Measurements from ENCODE around the gene ZBTB7C. TPM values are rescaled to one million over a fixed set of nuclear protein-coding genes. Genes with fewer than 3 reads are reported as not detected.

ZBTB7C gene
- total and polyA plus RNA-seq, 2 of the 4 experiments (the other 2 are of a cell fraction), result not detected

DNA sequence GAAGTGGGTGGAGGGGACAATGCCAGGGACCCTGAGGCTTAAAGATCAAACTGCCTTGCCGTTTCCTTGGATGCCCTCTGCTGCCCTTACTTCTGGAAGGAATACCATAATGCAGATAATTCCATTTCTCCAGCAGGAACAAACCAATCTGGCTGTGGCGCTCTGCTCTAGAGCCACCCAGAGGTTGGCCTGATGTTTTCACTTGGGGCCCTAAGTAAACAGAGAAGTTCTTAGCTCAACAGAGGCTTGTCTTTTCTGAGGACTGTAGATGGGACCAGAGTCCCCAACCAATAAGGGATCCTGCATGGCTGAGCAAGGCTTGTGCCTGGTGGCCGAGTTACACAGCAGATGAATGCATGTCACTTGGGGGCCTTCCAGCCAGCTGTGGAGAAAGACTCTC is 230.2 kb downstream of the ZBTB7C start:
- CTCF ChIA-PET, result no interaction called here
- dilution Hi-C loops (cut with HindIII; ENCODE audit: low sequenced_read_pairs, unreplicated experiment), result no loop called here
- no peak overlapping the region for H2BK120ac ChIP-seq (ENCODE audit: low read depth, low read length)

More for the DNA sequence above, 230.2 kb downstream of the ZBTB7C start:
- intact Hi-C loops (cut with micrococcal nuclease) (no loop called here), in situ Hi-C loops (cut with MboI; ENCODE audit: low sequenced_read_pairs) (no loop called here)
- Histone ChIP-seq H3K14ac (replicated peaks; ENCODE audit: low read depth, low read length) (no peak overlapping the region), H3K18ac (ENCODE audit: low read depth, low read length) (no peak overlapping the region), H2AK5ac (ENCODE audit: low read depth, low read length) (no peak overlapping the region), H3K4me2 (ENCODE audit: low read depth, low read length) (no peak overlapping the region), H3K79me1 (ENCODE audit: low read depth in 1 of 2, low read length in 2 of 2) (no peaks in the 10 kb centered on the region), H3K4ac (ENCODE audit: low read depth, low read length) (no peak overlapping the region), H3K9me3 (ENCODE audit: control insufficient read depth, insufficient read depth, low read length) (no peaks in the 10 kb centered on the region), H3K9ac (ENCODE audit: low read depth, low read length) (no peak overlapping the region), H4K91ac (ENCODE audit: insufficient read depth, low read depth, low read length) (no peak overlapping the region), H4K8ac (ENCODE audit: low read depth in 2 of 2, low read length in 2 of 2) (no peak overlapping the region), H2AFZ (replicated peaks; ENCODE audit: low read length, poor library complexity) (no peak overlapping the region), H2BK5ac (ENCODE audit: low read depth, low read length, poor library complexity, severe bottlenecking) (no peak overlapping the region), H3K27me3 (ENCODE audit: control insufficient read depth, insufficient read depth, low read length) (peaks cover 5% of the 10 kb centered on the region; the same call in 1 of the 2 replicates), H3K4me3 (ENCODE audit: insufficient read depth, low read depth, low read length) (no peak overlapping the region), H3K27ac (ENCODE audit: insufficient read depth, low read length) (no peak overlapping the region), H3K23ac (ENCODE audit: low read depth, low read length) (no peak overlapping the region), H3K9me1 (ENCODE audit: insufficient read depth, low read length) (no peaks in the 10 kb centered on the region), H4K20me1 (ENCODE audit: insufficient read depth, low read length) (no peaks in the 10 kb centered on the region), H3K36me3 (ENCODE audit: control insufficient read depth, insufficient read depth, low read length) (no peaks in the 10 kb centered on the region), H4K5ac (ENCODE audit: low read depth, low read length) (no peak overlapping the region), H2AK9ac (replicated peaks; ENCODE audit: low read depth, low read length, poor library complexity) (no peak overlapping the region), H3K56ac (ENCODE audit: extremely low read depth, insufficient read depth, low read length) (no peak overlapping the region), H3K4me1 (ENCODE audit: control insufficient read depth, insufficient read depth, low read length) (no peaks in the 10 kb centered on the region), H2BK15ac (ENCODE audit: low read depth, low read length) (no peak overlapping the region), H2BK20ac (ENCODE audit: low read depth, low read length) (no peak overlapping the region)
- DNase-seq (no peak), ATAC-seq (ENCODE audit: low read depth) (no peak)
- no CpG with 5 or more reads among the region's 3 CpGs for WGBS, 2 experiments (ENCODE audit: extremely low coverage in 2 of 2, insufficient read length in 1 of 2)
- BruUV-seq (replicated peaks), result no TSS peak
- POLR2A ChIA-PET (ENCODE audit: unreplicated experiment), result no interaction called here
- TF ChIP-seq MAZ (IDR thresholded peaks at IDR 0.05; ENCODE audit: borderline replicate concordance, low read depth, low read length), result no peak
- TF ChIP-seq CEBPB (IDR thresholded peaks at IDR 0.05; ENCODE audit: low read depth, low read length), result no peak
- TF ChIP-seq MAFK (IDR thresholded peaks at IDR 0.05; ENCODE audit: low read depth, low read length), result no peak
- no peak for TF ChIP-seq BHLHE40 (IDR thresholded peaks at IDR 0.05; ENCODE audit: low read depth, low read length)
- TF ChIP-seq, protein P1, sequence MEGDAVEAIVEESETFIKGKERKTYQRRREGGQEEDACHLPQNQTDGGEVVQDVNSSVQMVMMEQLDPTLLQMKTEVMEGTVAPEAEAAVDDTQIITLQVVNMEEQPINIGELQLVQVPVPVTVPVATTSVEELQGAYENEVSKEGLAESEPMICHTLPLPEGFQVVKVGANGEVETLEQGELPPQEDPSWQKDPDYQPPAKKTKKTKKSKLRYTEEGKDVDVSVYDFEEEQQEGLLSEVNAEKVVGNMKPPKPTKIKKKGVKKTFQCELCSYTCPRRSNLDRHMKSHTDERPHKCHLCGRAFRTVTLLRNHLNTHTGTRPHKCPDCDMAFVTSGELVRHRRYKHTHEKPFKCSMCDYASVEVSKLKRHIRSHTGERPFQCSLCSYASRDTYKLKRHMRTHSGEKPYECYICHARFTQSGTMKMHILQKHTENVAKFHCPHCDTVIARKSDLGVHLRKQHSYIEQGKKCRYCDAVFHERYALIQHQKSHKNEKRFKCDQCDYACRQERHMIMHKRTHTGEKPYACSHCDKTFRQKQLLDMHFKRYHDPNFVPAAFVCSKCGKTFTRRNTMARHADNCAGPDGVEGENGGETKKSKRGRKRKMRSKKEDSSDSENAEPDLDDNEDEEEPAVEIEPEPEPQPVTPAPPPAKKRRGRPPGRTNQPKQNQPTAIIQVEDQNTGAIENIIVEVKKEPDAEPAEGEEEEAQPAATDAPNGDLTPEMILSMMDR (conservative IDR thresholded peaks at IDR 0.05; ENCODE audit: low read depth, low read length), result no peak
- no peak for TF ChIP-seq RFX5 (IDR thresholded peaks at IDR 0.05; ENCODE audit: low read depth, low read length)
- no peak for TF ChIP-seq NFE2L2 (IDR thresholded peaks at IDR 0.05; ENCODE audit: low read depth, low read length)
- TF ChIP-seq RCOR1 (IDR thresholded peaks at IDR 0.05; ENCODE audit: insufficient replicate concordance, low read length), result no peak
- TF ChIP-seq MXI1 (IDR thresholded peaks at IDR 0.05; ENCODE audit: borderline replicate concordance, low read depth, low read length), result no peak
- TF ChIP-seq, protein P2, sequence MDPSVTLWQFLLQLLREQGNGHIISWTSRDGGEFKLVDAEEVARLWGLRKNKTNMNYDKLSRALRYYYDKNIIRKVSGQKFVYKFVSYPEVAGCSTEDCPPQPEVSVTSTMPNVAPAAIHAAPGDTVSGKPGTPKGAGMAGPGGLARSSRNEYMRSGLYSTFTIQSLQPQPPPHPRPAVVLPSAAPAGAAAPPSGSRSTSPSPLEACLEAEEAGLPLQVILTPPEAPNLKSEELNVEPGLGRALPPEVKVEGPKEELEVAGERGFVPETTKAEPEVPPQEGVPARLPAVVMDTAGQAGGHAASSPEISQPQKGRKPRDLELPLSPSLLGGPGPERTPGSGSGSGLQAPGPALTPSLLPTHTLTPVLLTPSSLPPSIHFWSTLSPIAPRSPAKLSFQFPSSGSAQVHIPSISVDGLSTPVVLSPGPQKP (IDR thresholded peaks at IDR 0.05; ENCODE audit: borderline replicate concordance, low read depth, low read length), result no peak
